ENCODE data around the gene KDSR.

GRCh38 chr18:63312737-63313395, 54.1 kb downstream of the KDSR start:
- TF ChIP-seq CTCF (IDR thresholded peaks at IDR 0.05; ENCODE audit: low read depth, low read length, missing input control), result no peak
- no peak for TF ChIP-seq FOXA1 (IDR thresholded peaks at IDR 0.05)
- no peak for TF ChIP-seq REST (IDR thresholded peaks at IDR 0.05)
- TF ChIP-seq GABPA (IDR thresholded peaks at IDR 0.05 in 1 of 2, conservative IDR thresholded peaks at IDR 0.05 in 1 of 2), result no peak
- no peak for TF ChIP-seq ZBTB33 (IDR thresholded peaks at IDR 0.05)
- TF ChIP-seq RAD21 (IDR thresholded peaks at IDR 0.05), result no peak
- no peak for TF ChIP-seq MAX (IDR thresholded peaks at IDR 0.05)
- no peak for TF ChIP-seq ATF3 (IDR thresholded peaks at IDR 0.05)
- no peak for TF ChIP-seq YY1 (IDR thresholded peaks at IDR 0.05)
- TF ChIP-seq JUND (IDR thresholded peaks at IDR 0.05), result no peak
- TF ChIP-seq HNF4G (IDR thresholded peaks at IDR 0.05), result no peak
- TF ChIP-seq TAF1 (conservative IDR thresholded peaks at IDR 0.05), result no peak

Data from liver (tissue), 3 donors.